Adrenal gland (tissue), 5 donors: ENCODE measurements around the gene SV2C.

ENCODE experiments used
- POLR2A ChIP-seq, 2 donors: fragments of 450-650 bp; IDR thresholded peaks; one replicate each; pipeline ENCODE4 v1.6.1; 2017; ENCODE audit warnings: antibody characterized with exemption in 2 of 2, mild to moderate bottlenecking in 2 of 2, moderate library complexity in 1 of 2
- TF ChIP-seq, protein P1 (sequence below), 6 experiments: fragments of 450-650 bp in 4 of 6; fragments of 200-600 bp in 2 of 6; sonication (generic) in 1 of 6; IDR thresholded peaks; 1 replicate in 5 of 6; 2 replicates in 1 of 6; pipeline versions ENCODE4 v1.5.1 to v1.8.0; 2016 to 2021; ENCODE audit warnings: antibody characterized with exemption in 6 of 6, mild to moderate bottlenecking in 2 of 6, moderate library complexity in 1 of 6
- donor health status: DM: no; HTN: no; CAD: no.

DNA sequence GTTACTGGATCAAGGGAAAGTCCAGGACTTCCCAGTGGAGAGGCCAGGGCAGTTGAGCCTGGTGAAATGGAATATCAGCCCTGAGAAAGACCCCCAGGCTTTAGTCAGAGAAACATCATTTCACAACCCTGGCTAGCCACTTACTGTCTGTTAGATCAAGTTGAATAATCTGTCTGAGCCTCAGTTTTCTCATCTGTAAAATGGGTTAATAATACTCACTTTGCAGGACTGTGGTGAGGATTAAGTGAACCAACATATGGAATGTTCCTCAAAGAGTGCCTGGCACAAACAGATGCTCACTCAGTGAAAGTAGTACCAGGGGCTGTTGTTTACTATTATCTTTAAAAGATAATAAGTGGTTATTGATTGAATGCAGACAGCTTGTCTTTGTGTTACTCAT lies 110.5 kb downstream of the SV2C start:
- no peak for TF ChIP-seq POLR2A (IDR thresholded peaks at IDR 0.05)
- TF ChIP-seq, protein P1, sequence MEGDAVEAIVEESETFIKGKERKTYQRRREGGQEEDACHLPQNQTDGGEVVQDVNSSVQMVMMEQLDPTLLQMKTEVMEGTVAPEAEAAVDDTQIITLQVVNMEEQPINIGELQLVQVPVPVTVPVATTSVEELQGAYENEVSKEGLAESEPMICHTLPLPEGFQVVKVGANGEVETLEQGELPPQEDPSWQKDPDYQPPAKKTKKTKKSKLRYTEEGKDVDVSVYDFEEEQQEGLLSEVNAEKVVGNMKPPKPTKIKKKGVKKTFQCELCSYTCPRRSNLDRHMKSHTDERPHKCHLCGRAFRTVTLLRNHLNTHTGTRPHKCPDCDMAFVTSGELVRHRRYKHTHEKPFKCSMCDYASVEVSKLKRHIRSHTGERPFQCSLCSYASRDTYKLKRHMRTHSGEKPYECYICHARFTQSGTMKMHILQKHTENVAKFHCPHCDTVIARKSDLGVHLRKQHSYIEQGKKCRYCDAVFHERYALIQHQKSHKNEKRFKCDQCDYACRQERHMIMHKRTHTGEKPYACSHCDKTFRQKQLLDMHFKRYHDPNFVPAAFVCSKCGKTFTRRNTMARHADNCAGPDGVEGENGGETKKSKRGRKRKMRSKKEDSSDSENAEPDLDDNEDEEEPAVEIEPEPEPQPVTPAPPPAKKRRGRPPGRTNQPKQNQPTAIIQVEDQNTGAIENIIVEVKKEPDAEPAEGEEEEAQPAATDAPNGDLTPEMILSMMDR (IDR thresholded peaks at IDR 0.05): no peak
